Mucosa of rectum (tissue), 2 donors: ENCODE results near the gene DHCR24.

Experiments
- H3K27ac ChIP-seq, 2 donors: one replicate each; pipeline ENCODE4 v1.7.0; 2013; ENCODE audit warnings: inconsistent platforms in 2 of 2, low read depth in 2 of 2, low read length in 2 of 2
- H3K27me3 ChIP-seq, 2 donors: one replicate each; pipeline ENCODE4 v1.7.0; 2013; ENCODE audit warnings: low read length in 2 of 2; ENCODE audit not compliant: control insufficient read depth in 2 of 2, insufficient read depth in 2 of 2
- H3K36me3 ChIP-seq, 2 donors: one replicate each; pipeline ENCODE4 v1.7.0; 2013; ENCODE audit warnings: low read length in 2 of 2; ENCODE audit not compliant: control insufficient read depth in 2 of 2, insufficient read depth in 2 of 2
- H3K4me1 ChIP-seq, 2 donors: one replicate each; pipeline ENCODE4 v1.7.0; 2013; ENCODE audit warnings: low read length in 2 of 2, mild to moderate bottlenecking in 1 of 2; ENCODE audit not compliant: control insufficient read depth in 2 of 2, insufficient read depth in 2 of 2
- H3K4me3 ChIP-seq, 2 donors: one replicate each; pipeline ENCODE4 v1.7.0; 2013; ENCODE audit warnings: low read length in 2 of 2
- H3K9ac ChIP-seq, 2 donors: one replicate each; pipeline ENCODE4 v1.7.0; 2013; ENCODE audit warnings: low read length in 2 of 2, low read depth in 1 of 2, mild to moderate bottlenecking in 1 of 2
- H3K9me3 ChIP-seq, 2 donors: one replicate each; pipeline ENCODE4 v1.7.0; 2013; ENCODE audit warnings: low read length in 2 of 2; ENCODE audit not compliant: control insufficient read depth in 2 of 2
- donor health status: healthy.
- donor health status: Normal muscosa, but diverticular disease.

DHCR24 gene

DNA sequence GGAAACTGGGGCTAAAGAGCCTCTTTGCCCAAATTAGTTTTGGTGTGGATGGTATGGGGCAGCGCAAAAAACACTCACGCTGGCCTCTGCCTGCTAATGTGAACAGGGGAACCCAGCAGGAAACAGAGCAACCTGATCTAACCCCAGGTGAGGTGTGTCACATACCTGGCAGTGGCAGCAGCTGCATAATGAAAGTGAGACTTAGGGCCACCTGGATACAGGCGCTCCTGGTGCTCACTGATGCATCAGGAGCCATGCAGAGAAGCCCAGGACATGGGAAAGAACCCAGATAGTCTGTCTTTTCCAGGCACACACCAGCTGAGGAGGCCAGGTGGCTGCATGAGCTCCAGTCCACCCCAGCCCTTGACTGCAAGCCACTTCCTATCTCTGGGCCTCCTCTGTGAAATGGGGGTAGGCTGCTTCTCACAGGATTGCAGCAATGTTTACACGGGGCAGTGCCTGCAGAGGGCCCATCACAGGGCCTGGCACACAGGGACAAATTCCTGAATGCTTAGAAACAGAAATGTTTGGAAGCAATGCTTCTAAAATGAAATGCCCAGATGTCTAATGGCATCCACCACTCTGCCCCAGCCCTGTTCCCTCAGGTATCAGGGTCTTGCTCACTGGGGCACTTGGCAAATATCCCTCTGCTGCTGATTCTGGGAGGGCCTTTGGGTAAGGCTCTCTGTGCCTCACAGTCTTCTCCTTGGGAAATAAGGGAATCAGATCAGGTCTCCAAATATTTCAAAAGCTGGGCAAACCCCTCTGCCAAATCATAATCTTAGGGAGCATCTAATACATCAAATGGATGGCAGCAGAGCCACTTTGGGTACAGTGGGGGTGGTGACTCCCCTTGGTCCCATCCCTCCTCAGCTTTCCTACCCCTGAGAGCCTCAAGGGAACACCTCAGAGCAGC is 19.9 kb downstream of the DHCR24 start:
- Histone ChIP-seq H3K36me3 (peaks cover 24 to 30% of the 10 kb centered on the region in 2 donors), H3K4me3 (no peak overlapping the region), H3K9me3 (no peaks in the 10 kb centered on the region), H3K9ac (no peak overlapping the region), H3K27me3 (no peaks in the 10 kb centered on the region), H3K4me1 (no peaks in the 10 kb centered on the region), H3K27ac (no peak overlapping the region)

DNA sequence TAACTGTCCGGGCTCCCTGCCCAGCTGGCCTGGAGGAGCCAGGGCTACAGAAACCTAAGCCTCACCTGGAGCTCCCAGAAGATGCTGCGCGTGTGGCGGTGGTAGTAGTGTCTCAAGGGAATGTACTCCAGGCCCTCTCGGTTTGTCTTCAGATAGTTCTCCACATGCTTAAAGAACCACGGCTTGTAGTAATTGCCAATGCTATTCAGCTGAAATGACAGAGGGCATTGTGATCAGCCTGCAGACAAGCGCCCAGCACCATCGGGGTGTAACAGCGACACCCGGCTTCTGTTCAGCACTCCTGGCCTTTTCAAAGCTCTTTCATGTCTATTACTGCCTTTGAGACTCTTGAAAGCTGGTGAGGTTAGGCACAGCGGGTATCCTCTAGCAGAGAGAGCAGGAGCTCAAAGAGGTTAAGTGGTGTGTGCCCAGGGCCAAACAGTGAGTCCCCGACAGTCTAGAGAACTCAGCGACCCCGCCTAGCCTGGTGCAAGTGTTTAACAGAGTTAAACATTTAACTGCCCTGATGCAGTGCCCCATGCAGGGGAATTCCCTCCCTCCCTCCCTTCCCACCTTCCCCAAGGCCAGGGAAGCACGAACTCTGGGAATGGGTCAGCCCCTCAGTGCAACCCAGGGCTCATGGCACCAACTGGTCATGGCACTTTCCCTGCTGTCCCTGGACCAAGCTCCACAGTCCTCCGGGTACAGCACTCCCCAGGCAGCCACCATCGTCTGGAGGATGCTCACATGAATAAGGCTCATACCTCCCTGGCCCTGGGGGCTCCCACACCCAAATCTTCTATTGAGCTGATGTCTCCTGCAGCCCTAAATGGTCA is 21.5 kb downstream of the DHCR24 start:
- Histone ChIP-seq H3K9ac (no peak overlapping the region), H3K4me1 (no peaks in the 10 kb centered on the region), H3K27me3 (no peaks in the 10 kb centered on the region), H3K4me3 (no peak overlapping the region), H3K36me3 (peaks cover 21 to 23% of the 10 kb centered on the region in 2 donors), H3K27ac (no peak overlapping the region), H3K9me3 (no peaks in the 10 kb centered on the region)

DNA sequence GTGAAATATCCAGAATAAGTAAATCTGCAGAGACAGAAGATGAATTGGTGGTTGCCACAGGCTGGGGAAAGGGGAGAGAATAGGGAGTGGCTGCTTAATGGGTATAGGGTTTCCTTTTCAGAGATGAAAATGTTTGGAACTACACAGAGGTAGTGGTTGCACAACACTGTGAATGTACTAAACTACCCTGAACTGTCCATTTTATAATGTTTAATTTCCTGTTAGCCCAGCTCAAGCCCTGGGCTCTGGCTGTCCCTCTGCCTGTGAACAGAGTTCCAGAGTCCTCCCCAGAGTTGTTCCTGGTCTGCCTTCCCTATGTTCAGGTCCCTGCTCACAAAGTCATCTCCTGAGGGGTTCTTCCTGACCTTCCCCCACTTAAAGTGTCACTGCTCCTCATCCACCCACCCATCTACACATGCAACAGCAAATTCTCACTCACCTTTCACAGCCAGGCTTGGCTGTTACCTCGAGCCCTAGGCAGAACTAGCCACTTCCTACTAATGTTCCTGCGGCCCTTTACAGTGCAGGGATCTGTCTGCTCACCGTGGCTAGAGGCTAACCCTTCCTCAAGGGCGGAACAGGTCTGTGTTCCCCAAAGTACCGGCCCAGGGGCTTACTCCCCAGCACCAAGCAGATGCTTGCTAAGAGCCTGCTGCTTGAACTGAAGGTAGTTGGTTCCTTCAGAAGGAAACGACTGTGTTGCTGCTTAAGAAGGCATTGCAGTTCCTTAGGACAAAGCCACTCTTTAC is 22.4 kb downstream of the DHCR24 start:
- peaks cover 23 to 26% of the 10 kb centered on the region in 2 donors for H3K36me3 ChIP-seq
- no peaks in the 10 kb centered on the region for H3K9me3 ChIP-seq
- no peaks in the 10 kb centered on the region for H3K27me3 ChIP-seq
- H3K4me3 ChIP-seq, result no peak overlapping the region
- no peaks in the 10 kb centered on the region for H3K4me1 ChIP-seq
- H3K9ac ChIP-seq, result no peak overlapping the region
- no peak overlapping the region for H3K27ac ChIP-seq

DNA sequence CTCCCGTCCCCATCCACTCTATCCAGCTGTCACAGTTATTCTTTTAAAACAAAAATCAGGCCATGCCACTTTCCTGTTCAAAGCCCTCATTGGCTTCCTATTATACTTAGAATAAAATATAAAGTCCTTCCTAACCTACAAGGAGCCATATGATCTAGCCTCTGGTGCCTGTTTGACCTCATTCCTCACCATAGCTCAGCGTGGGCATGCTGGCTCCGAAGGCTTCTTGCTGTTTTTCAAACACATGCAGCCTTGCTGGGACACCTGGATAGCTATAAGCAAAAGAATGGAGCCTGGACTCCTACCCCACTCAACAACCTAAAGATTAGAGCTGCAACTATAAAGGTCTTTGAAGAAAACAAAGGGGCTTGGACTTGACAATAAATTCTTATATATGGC is 23.7 kb downstream of the DHCR24 start:
- no peak overlapping the region for H3K4me3 ChIP-seq
- no peak overlapping the region for H3K27ac ChIP-seq
- H3K9me3 ChIP-seq, result no peaks in the 10 kb centered on the region
- H3K36me3 ChIP-seq, result peaks cover 23 to 26% of the 10 kb centered on the region in 2 donors
- no peak overlapping the region for H3K9ac ChIP-seq
- H3K4me1 ChIP-seq, result no peaks in the 10 kb centered on the region
- H3K27me3 ChIP-seq, result no peaks in the 10 kb centered on the region

DNA sequence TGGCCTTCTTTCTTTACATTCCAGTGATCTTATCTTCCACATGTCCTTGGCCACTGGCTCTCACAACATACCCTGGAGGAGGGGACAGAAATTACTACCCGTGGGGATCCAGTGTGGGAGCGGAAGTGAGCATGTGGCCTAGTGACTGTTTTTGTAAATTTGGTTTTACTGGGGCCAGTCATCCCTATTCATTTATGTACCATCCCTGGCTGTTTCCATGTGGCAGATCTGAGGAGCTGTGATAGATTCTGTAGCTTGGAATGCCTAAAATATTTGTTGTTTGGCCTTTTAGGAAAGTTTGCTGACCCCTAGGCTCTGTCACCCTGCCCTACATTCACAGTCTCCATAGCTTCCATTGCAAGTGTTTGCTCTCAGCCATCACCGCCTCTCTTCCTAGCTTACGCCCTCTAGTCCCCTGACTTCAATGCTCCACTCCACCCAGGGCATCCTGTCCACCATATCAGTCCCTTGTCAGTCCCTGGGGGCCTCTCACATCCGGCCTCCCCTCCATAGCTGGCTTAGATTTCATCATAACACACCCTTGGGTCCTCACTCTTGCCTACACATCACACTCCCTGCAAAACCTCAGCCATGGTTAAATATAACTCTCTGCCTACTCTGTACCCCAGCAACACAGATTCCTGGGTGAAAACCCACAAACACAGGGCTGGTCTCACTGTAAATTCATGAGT is 25.8 kb downstream of the DHCR24 start:
- H3K27ac ChIP-seq, result no peak overlapping the region
- H3K4me3 ChIP-seq, result no peak overlapping the region
- no peaks in the 10 kb centered on the region for H3K27me3 ChIP-seq
- no peaks in the 10 kb centered on the region for H3K9me3 ChIP-seq
- no peak overlapping the region for H3K9ac ChIP-seq
- H3K36me3 ChIP-seq, result peaks cover 19 to 22% of the 10 kb centered on the region in 2 donors
- no peaks in the 10 kb centered on the region for H3K4me1 ChIP-seq

DNA sequence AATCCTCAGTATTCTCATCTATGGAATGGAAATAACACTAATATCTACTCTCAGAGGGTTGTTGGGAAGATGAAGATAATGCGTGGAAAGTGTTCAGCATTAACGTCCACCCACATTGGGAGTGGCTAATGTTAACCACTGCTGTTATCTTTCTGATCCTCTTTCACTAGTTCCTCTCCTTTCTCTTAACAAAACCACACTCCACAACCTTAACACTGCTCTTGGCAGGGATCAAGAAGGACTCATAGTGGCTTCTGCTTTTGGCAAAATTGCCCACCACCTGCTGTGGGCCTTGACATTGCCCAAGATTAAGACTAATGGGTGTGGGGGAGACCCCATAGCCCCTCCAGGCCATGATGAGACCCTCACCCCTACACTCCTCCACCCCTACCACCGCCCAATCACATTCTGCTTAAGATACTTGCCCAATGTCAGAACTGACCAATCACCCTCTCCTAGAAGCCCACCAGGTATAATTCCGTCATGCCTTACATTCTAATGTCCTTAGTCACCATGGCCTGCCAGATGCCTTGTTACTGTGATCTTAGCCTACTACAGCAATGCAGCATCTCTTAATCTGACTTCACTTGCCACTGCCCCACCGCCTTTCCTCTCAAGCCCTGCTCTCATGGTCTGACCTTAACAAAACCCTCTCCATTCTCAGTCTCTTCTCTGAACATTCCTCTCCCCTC is 27.1 kb downstream of the DHCR24 start:
- H3K9ac ChIP-seq, result no peak overlapping the region
- H3K27me3 ChIP-seq, result no peaks in the 10 kb centered on the region
- H3K27ac ChIP-seq, result no peak overlapping the region
- no peak overlapping the region for H3K4me3 ChIP-seq
- peaks cover 16 to 17% of the 10 kb centered on the region in 2 donors for H3K36me3 ChIP-seq
- no peaks in the 10 kb centered on the region for H3K4me1 ChIP-seq
- H3K9me3 ChIP-seq, result no peaks in the 10 kb centered on the region

DNA sequence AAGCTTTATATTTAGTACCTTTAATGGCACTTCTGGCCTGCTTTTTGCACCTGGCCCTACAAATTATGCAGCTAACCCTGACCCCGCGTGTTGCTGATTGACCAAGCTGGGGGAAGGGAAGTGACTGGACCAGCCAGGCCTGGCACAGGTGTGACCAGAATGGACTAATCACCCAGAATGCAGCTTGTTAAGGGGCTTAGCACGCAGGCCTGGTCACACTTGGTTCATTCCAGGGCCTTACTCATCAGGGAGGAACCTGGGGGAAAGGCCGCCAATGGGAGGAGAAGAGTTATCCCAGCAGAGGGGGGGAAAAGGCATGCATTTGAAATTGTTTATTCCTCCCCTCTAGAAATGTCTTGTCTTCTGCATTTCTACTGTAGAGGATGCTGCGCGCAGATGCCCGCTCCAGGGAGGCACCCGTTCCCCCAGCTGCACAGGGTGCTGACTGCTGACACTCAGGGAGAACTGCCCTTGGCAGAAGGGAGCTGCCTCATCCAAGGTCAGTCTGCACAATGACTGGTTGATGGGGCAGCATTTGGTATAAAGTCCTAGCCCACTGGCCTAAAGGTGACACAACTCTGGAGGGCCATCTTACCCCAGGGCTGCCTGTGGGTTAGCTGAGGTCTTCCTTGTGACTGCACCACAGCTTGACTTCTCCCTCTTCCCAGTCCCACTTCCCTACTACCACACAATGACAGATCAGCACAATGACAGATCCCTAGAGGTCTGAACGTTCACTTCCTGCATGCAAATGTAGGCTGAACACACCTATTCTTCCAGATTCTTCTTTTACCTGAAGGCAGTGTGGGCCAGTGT is 29.0 kb downstream of the DHCR24 start:
- Histone ChIP-seq H3K4me3 (no peak overlapping the region), H3K27ac (no peak overlapping the region), H3K36me3 (peaks cover 21 to 29% of the 10 kb centered on the region in 2 donors), H3K27me3 (no peaks in the 10 kb centered on the region), H3K9ac (no peak overlapping the region), H3K9me3 (no peaks in the 10 kb centered on the region), H3K4me1 (no peaks in the 10 kb centered on the region)

DNA sequence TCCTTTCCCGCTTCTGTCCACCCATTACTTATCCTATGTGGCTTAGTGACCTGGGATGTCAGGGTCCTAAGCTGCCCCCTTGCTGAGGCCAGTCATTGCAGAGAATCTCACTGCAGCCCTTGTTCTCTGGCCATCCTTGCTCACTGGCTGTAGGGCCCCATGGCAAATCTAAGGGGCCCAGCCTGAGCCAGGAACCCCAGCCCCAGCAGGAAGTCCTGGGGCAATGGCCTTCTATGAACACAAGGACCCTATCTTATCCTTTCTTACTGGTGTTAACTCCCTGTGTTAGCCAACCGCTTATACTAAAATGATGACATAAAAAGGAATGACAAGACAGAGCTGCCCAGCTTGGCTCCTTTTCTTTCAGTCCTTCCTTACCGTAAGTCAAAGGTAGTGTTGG is 29.9 kb downstream of the DHCR24 start:
- Histone ChIP-seq H3K4me1 (no peaks in the 10 kb centered on the region), H3K9me3 (no peaks in the 10 kb centered on the region), H3K9ac (no peak overlapping the region), H3K4me3 (no peak overlapping the region), H3K27ac (no peak overlapping the region), H3K27me3 (no peaks in the 10 kb centered on the region), H3K36me3 (peaks cover 18 to 26% of the 10 kb centered on the region in 2 donors)
